SK-N-SH treated with all-trans-retinoic acid at 6 μM for 48 hours (cell line): ENCODE measurements around the gene SLC22A8.

Experiments used
- ATAC-seq: fragments of 200-7000 bp; cut with Tn5 transposase; 3 replicates; pipeline ENCODE4 v1.9.1; 2020; ENCODE audit warnings: mild to moderate bottlenecking, moderate library complexity
- ARNTL ChIP-seq: fragments of 450-650 bp; formaldehyde crosslinking; IDR thresholded peaks from 2 replicates; pipeline ENCODE4 v1.5.0; 2020; ENCODE audit warnings: low read depth, mild to moderate bottlenecking, moderate library complexity, borderline replicate concordance
- BACH2 ChIP-seq: fragments of 250-450 bp; sonication (Bioruptor Pico); IDR thresholded peaks from 2 replicates; pipeline ENCODE4 v1.9.0; 2021; ENCODE audit warnings: mild to moderate bottlenecking, borderline replicate concordance
- CREB5 ChIP-seq: fragments of 250-450 bp; sonication (Bioruptor Pico); IDR thresholded peaks from 2 replicates; pipeline ENCODE4 v1.5.1; 2020; ENCODE audit warnings: low read depth, mild to moderate bottlenecking, moderate library complexity
- CSDC2 ChIP-seq: fragments of 250-450 bp; sonication (Bioruptor Pico); IDR thresholded peaks from 2 replicates; pipeline ENCODE4 v1.5.0; 2020; ENCODE audit warnings: mild to moderate bottlenecking, moderate library complexity
- CSRNP3 ChIP-seq: fragments of 250-450 bp; sonication (Bioruptor Pico); IDR thresholded peaks from 2 replicates; pipeline ENCODE4 v1.5.1; 2021; ENCODE audit warnings: mild to moderate bottlenecking, moderate library complexity
- ESRRG ChIP-seq: fragments of 250-450 bp; sonication (Bioruptor Pico); IDR thresholded peaks from 2 replicates; pipeline ENCODE4 v1.6.1; 2021; ENCODE audit warnings: mild to moderate bottlenecking
- GLIS3 ChIP-seq: fragments of 250-450 bp; sonication (Bioruptor Pico); IDR thresholded peaks from 2 replicates; pipeline ENCODE4 v1.5.0; 2020; ENCODE audit warnings: mild to moderate bottlenecking, moderate library complexity
- ISL1 ChIP-seq: fragments of 250-450 bp; sonication (Bioruptor Pico); IDR thresholded peaks from 2 replicates; pipeline ENCODE4 v2.1.2; 2022; ENCODE audit warnings: mild to moderate bottlenecking, moderate library complexity
- OSR1 ChIP-seq: fragments of 250-450 bp; sonication (Bioruptor Pico); IDR thresholded peaks from 2 replicates; pipeline ENCODE4 v1.8.0; 2022; ENCODE audit warnings: moderate library complexity, mild to moderate bottlenecking, inconsistent platforms
- PPARA ChIP-seq: fragments of 250-450 bp; sonication (Bioruptor Pico); IDR thresholded peaks from 2 replicates; pipeline ENCODE4 v1.5.0; 2020; ENCODE audit warnings: mild to moderate bottlenecking, borderline replicate concordance
- RARB ChIP-seq: fragments of 250-450 bp; sonication (Bioruptor Pico); IDR thresholded peaks from 2 replicates; pipeline ENCODE4 v1.8.0; 2021; ENCODE audit warnings: mild to moderate bottlenecking, moderate library complexity
- SNAI2 ChIP-seq: fragments of 250-450 bp; sonication (Bioruptor Pico); IDR thresholded peaks from 2 replicates; pipeline ENCODE4 v1.5.0; 2020; ENCODE audit warnings: mild to moderate bottlenecking, moderate library complexity
- TCF4 ChIP-seq: fragments of 250-450 bp; sonication (Bioruptor Pico); IDR thresholded peaks from 2 replicates; pipeline ENCODE4 v1.8.0; 2021; ENCODE audit warnings: mild to moderate bottlenecking, moderate library complexity, borderline replicate concordance
- TOX ChIP-seq: fragments of 250-450 bp; sonication (Bioruptor Pico); IDR thresholded peaks from 2 replicates; pipeline ENCODE4 v1.8.0; 2021; ENCODE audit warnings: mild to moderate bottlenecking, moderate library complexity, borderline replicate concordance
- TSHZ2 ChIP-seq: fragments of 250-450 bp; sonication (Bioruptor Pico); IDR thresholded peaks from 2 replicates; pipeline ENCODE4 v1.5.0; 2020; ENCODE audit warnings: mild to moderate bottlenecking, moderate library complexity
- ZC3H10 ChIP-seq: fragments of 250-450 bp; sonication (Bioruptor Pico); IDR thresholded peaks from 2 replicates; pipeline ENCODE4 v1.5.1; 2021; ENCODE audit warnings: mild to moderate bottlenecking, moderate library complexity
- ZFP3 ChIP-seq: fragments of 250-450 bp; sonication (Bioruptor Pico); IDR thresholded peaks from 2 replicates; pipeline ENCODE4 v1.5.0; 2020; ENCODE audit warnings: mild to moderate bottlenecking, moderate library complexity
- ZFP30 ChIP-seq: fragments of 450-650 bp; formaldehyde crosslinking; IDR thresholded peaks from 2 replicates; pipeline ENCODE4 v1.5.0; 2022; ENCODE audit warnings: mild to moderate bottlenecking, moderate library complexity
- ZNF565 ChIP-seq: fragments of 450-650 bp; formaldehyde crosslinking; conservative IDR thresholded peaks from 2 replicates; pipeline ENCODE4 v1.5.0; 2020; ENCODE audit warnings: low read depth, mild to moderate bottlenecking, moderate library complexity
- ZNF70 ChIP-seq: fragments of 450-650 bp; formaldehyde crosslinking; IDR thresholded peaks from 2 replicates; pipeline ENCODE4 v1.5.0; 2020; ENCODE audit warnings: mild to moderate bottlenecking, moderate library complexity
- ZNF8 ChIP-seq: fragments of 450-650 bp; formaldehyde crosslinking; IDR thresholded peaks from 2 replicates; pipeline ENCODE4 v1.5.0; 2020; ENCODE audit warnings: mild to moderate bottlenecking, moderate library complexity

SLC22A8 gene

GRCh38 chr11:62999156-62999555, 16.5 kb downstream of the SLC22A8 start (continued):
- TF ChIP-seq CSRNP3 (CRISPR knock-in tag) = no peak
- no peak for TF ChIP-seq GLIS3 (CRISPR knock-in tag)
- TF ChIP-seq SNAI2 (CRISPR knock-in tag) = no peak
- no peak for TF ChIP-seq ZC3H10 (CRISPR knock-in tag)
- no peak for TF ChIP-seq ARNTL (CRISPR knock-in tag)
- no peak for TF ChIP-seq ZNF565
- TF ChIP-seq ZNF8 (CRISPR knock-in tag) = no peak
- TF ChIP-seq TSHZ2 (CRISPR knock-in tag) = no peak
- no peak for TF ChIP-seq TOX (CRISPR knock-in tag)
- no peak for TF ChIP-seq ZNF70 (CRISPR knock-in tag)
- no peak for TF ChIP-seq RARB (CRISPR knock-in tag)

GRCh38 chr11:62996271-62996670, 19.4 kb downstream of the SLC22A8 start:
- no peak for ATAC-seq
- no peak for TF ChIP-seq GLIS3 (CRISPR knock-in tag)

- no peak for ATAC-seq
- TF ChIP-seq PPARA (CRISPR knock-in tag) (no peak), ZFP30 (CRISPR knock-in tag) (no peak), TOX (CRISPR knock-in tag) (no peak)
Observed at GRCh38 chr11:62994775-62995174, 20.9 kb downstream of the SLC22A8 start.

GRCh38 chr11:62988276-62988675, 27.4 kb downstream of the SLC22A8 start:
- TF ChIP-seq BACH2 (CRISPR knock-in tag) = no peak
- TF ChIP-seq ZC3H10 (CRISPR knock-in tag) = no peak
- no peak for TF ChIP-seq ZFP3
- TF ChIP-seq TSHZ2 (CRISPR knock-in tag) = no peak
- TF ChIP-seq ARNTL (CRISPR knock-in tag) = no peak
- no peak for TF ChIP-seq TCF4 (CRISPR knock-in tag)
- ATAC-seq = no peak

GRCh38 chr11:62985041-62985750, 30.4 kb downstream of the SLC22A8 start:
- ATAC-seq = no peak
- TF ChIP-seq ZNF70 (CRISPR knock-in tag) = no peak
- no peak for TF ChIP-seq PPARA (CRISPR knock-in tag)
- TF ChIP-seq ARNTL (CRISPR knock-in tag) = no peak
- TF ChIP-seq TSHZ2 (CRISPR knock-in tag) = no peak
- TF ChIP-seq ZNF565 = no peak
- no peak for TF ChIP-seq CREB5 (CRISPR knock-in tag)
- TF ChIP-seq ZFP3 = no peak
- no peak for TF ChIP-seq CSDC2 (CRISPR knock-in tag)
- TF ChIP-seq OSR1 (CRISPR knock-in tag) = no peak
- TF ChIP-seq ESRRG (CRISPR knock-in tag) = no peak
- no peak for TF ChIP-seq ZNF8 (CRISPR knock-in tag)
- TF ChIP-seq ZC3H10 (CRISPR knock-in tag) = no peak
- TF ChIP-seq CSRNP3 (CRISPR knock-in tag) = no peak
- TF ChIP-seq ISL1 (CRISPR knock-in tag) = no peak
